Mucosa of descending colon (tissue), 3 donors: ENCODE results near the gene TRIM29. TPM values are rescaled to one million over a fixed set of nuclear protein-coding genes. Genes with fewer than 3 reads are reported as not detected.

Source experiments
- ATAC-seq: fragments of 200-7000 bp; cut with Tn5 transposase; one replicate; pipeline ENCODE4 v1.9.1; 2020; ENCODE audit warnings: mild to moderate bottlenecking, moderate library complexity
- DNase-seq, 3 donors: peaks; one replicate each; pipeline ENCODE4 v3.0.0-alpha.2; 2020
- H3K36me3 ChIP-seq: fragments of 200-600 bp; one replicate; pipeline ENCODE4 v1.8.0; 2021; ENCODE audit warnings: low read depth, mild to moderate bottlenecking
- H3K4me1 ChIP-seq: fragments of 200-600 bp; one replicate; pipeline ENCODE4 v1.8.0; 2021; ENCODE audit warnings: low read depth, mild to moderate bottlenecking
- H3K4me3 ChIP-seq: fragments of 200-600 bp; one replicate; pipeline ENCODE4 v1.8.0; 2021; ENCODE audit warnings: mild to moderate bottlenecking
- H3K9me3 ChIP-seq: fragments of 200-600 bp; one replicate; pipeline ENCODE4 v1.8.0; 2021; ENCODE audit warnings: mild to moderate bottlenecking
- CTCF ChIP-seq: fragments of 200-600 bp; IDR thresholded peaks from one replicate; pipeline ENCODE4 v1.8.0; 2022; ENCODE audit warnings: antibody characterized with exemption, mild to moderate bottlenecking
- intact Hi-C, 2 donors: fragments of 100-400 bp; cut with DNase I in 1 of 2; cut with micrococcal nuclease in 1 of 2; formaldehyde crosslinking; loops; one replicate each; pipeline versions ENCODE4 v1.11.0 to v1.11.1; 2022; cut with DNase I, micrococcal nuclease
- total RNA-seq, 3 donors: library from RNA; stranded (reverse); fragmentation: NEBNext Ultra II Directional in 2 of 3; extraction: Animal tissue kit (Norgen Biotek cat#: 25700) in 2 of 3; gene quantifications; one replicate each; pipeline versions ENCODE4 v1.2.1 to v1.2.4, GENCODE V29; 2021 to 2023
- donor health status: DM: no; HTN: no; CAD: no; lungs with moderate emphysema.
- donor health status: DM: no; HTN: no; CAD: no.
- donor health status: DM: no; HTN: yes; CAD: no.

The TRIM29 gene
- total RNA-seq, 3 donors from 2014 or later, result 4.0 to 6.3 (median 5.4) TPM

DNA sequence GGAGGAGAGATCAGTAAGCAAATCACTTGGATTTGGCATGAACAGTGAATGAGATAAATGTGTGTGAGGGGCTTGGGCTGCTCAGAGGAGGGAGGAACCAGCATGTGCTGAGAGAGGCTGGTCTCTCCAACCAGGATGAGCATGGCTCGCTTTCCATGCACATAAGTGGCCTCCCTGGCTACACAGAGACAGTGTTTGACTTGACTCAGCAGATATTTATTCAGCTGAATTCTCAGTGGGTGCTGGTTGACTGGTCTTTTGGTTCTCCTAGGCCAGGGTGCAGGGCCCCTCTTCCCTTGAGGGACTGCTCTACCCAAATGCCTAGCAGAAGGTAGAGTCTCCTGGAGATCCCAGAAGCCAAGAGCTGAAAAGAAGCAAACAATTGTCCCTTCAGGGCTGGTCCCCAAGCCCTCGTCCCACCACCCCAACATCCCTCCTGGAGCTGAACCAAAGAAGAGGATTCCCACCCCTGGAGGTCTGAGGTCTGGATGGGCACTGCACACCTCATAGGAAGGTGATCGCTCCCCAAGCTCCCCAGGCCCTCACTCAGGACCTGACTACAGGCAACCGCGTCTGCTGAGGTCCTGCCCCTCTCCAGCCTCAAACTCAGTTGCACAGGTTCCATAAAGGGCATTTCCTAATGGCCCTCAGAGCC, 3.3 kb upstream of the TRIM29 start:
- H3K36me3 ChIP-seq, result no peaks in the 10 kb centered on the region
- no peak for ATAC-seq

GRCh38 chr11:120139316-120140069, 1.6 kb upstream of the TRIM29 start:
- no peak for TF ChIP-seq CTCF
- intact Hi-C loops, result no loop called here
- H3K36me3 ChIP-seq, result no peaks in the 10 kb centered on the region
- DNase-seq (no peak), ATAC-seq (no peak)
- no peaks in the 10 kb centered on the region for H3K9me3 ChIP-seq
- H3K4me1 ChIP-seq, result no peaks in the 10 kb centered on the region
- H3K4me3 ChIP-seq, result no peak overlapping the region

More for the DNA sequence above, 3.3 kb upstream of the TRIM29 start:
- intact Hi-C loops, result no loop called here
- no peaks in the 10 kb centered on the region for H3K9me3 ChIP-seq
- no peak for TF ChIP-seq CTCF
- no peak overlapping the region for H3K4me3 ChIP-seq
- H3K4me1 ChIP-seq, result no peaks in the 10 kb centered on the region
- no peak for DNase-seq

- H3K4me1 ChIP-seq, result no peaks in the 10 kb centered on the region
- intact Hi-C loops, result no loop called here
- DNase-seq (no peak), ATAC-seq (no peak)
- no peaks in the 10 kb centered on the region for H3K36me3 ChIP-seq
- no peak overlapping the region for H3K4me3 ChIP-seq
- TF ChIP-seq CTCF, result no peak
- no peaks in the 10 kb centered on the region for H3K9me3 ChIP-seq
Measured at GRCh38 chr11:120137187-120137610, 714 bp downstream of the TRIM29 start.

- H3K4me1 ChIP-seq, result no peaks in the 10 kb centered on the region
- no peak for TF ChIP-seq CTCF
- no peaks in the 10 kb centered on the region for H3K9me3 ChIP-seq
- no peak for ATAC-seq
- no peak overlapping the region for H3K4me3 ChIP-seq
- DNase-seq, result no peak
- no peaks in the 10 kb centered on the region for H3K36me3 ChIP-seq
- intact Hi-C loops, result no loop called here
Measured at GRCh38 chr11:120136356-120136755, 1.6 kb downstream of the TRIM29 start.

DNA sequence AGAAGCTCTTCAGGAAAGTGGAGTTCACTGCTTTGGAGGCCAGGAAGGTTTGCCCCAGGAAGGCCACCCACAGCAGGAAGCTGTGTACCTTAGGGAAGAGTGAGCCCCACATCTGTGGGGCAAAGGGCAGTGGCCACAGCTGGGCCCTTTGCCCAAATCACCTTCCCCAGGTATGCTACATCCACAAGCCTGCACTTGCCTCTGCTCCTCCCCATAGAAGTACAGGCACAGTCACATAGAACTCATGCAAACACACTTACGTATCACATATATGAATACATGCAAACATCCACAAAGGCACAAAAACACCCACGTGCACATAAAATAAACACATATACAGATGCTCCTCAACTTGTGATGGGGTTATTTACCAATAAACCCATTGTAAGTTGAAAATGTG, 2.1 kb downstream of the TRIM29 start:
- intact Hi-C loops, result no loop called here
- DNase-seq, result no peak
- TF ChIP-seq CTCF, result no peak
- H3K4me3 ChIP-seq, result no peak overlapping the region
- no peaks in the 10 kb centered on the region for H3K36me3 ChIP-seq
- no peak for ATAC-seq
- no peaks in the 10 kb centered on the region for H3K4me1 ChIP-seq
- no peaks in the 10 kb centered on the region for H3K9me3 ChIP-seq
